ENCODE results near the gene PHF2. TPM values are rescaled to one million over a fixed set of nuclear protein-coding genes. Genes with fewer than 3 reads are reported as not detected.

Gene PHF2
- total and polyA plus RNA-seq, 2 of the 8 experiments (the other 6 are each of a cell fraction or from before 2014, with no cell fraction given) = 3.4 to 9.4 TPM

GRCh38 chr9:93566408-93567270, 9.7 kb upstream of the PHF2 start (continued):
- TF ChIP-seq RNF2 (IDR thresholded peaks at IDR 0.05; ENCODE audit: borderline replicate concordance, low read depth, low read length, missing control alignments, poor library complexity, severe bottlenecking) (no peak), SP2 (IDR thresholded peaks at IDR 0.05; ENCODE audit: low read length) (no peak)

Measured in H1 (cell line).